Gastroesophageal sphincter (tissue), 3 donors: ENCODE data around the gene NDUFB7.

ENCODE experiments used
- EP300 ChIP-seq: sonication (generic); formaldehyde crosslinking; IDR thresholded peaks from one replicate; pipeline ENCODE4 v1.6.1; 2017; ENCODE audit warnings: antibody characterized with exemption, mild to moderate bottlenecking
- POLR2A ChIP-seq, 2 donors: fragments of 450-650 bp; IDR thresholded peaks; one replicate each; pipeline ENCODE4 v1.6.1; 2017; ENCODE audit warnings: antibody characterized with exemption in 2 of 2, mild to moderate bottlenecking in 2 of 2, moderate library complexity in 1 of 2
- POLR2AphosphoS5 ChIP-seq: sonication (generic); formaldehyde crosslinking; IDR thresholded peaks from one replicate; pipeline ENCODE4 v1.6.1; 2017; ENCODE audit warnings: antibody characterized with exemption
- TF ChIP-seq, protein P1 (sequence below), 4 experiments: fragments of 200-600 bp in 2 of 4; fragments of 450-650 bp in 2 of 4; sonication (generic) in 1 of 4; IDR thresholded peaks; one replicate each; pipeline ENCODE4 v1.5.1; 2017 to 2019; ENCODE audit warnings: antibody characterized with exemption in 4 of 4, mild to moderate bottlenecking in 2 of 4, moderate library complexity in 2 of 4

DNA sequence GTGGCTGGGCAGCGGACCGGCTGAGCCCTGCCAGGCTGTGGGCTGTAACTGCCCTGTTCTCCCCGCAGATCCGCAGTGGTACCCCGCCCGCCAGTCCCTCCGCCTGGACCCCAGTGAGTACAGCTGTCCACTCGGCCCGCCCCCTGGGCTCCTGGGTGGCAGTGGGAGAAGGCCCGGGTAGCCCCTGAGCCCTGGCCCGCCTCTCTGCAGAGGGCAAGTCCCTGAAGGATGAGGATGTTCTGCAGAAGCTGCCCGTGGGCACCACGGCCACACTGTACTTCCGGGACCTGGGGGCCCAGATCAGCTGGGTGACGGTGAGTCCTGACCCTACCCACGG is 8.3 kb downstream of the NDUFB7 start:
- TF ChIP-seq POLR2AphosphoS5 = no peak
- TF ChIP-seq, protein P1, sequence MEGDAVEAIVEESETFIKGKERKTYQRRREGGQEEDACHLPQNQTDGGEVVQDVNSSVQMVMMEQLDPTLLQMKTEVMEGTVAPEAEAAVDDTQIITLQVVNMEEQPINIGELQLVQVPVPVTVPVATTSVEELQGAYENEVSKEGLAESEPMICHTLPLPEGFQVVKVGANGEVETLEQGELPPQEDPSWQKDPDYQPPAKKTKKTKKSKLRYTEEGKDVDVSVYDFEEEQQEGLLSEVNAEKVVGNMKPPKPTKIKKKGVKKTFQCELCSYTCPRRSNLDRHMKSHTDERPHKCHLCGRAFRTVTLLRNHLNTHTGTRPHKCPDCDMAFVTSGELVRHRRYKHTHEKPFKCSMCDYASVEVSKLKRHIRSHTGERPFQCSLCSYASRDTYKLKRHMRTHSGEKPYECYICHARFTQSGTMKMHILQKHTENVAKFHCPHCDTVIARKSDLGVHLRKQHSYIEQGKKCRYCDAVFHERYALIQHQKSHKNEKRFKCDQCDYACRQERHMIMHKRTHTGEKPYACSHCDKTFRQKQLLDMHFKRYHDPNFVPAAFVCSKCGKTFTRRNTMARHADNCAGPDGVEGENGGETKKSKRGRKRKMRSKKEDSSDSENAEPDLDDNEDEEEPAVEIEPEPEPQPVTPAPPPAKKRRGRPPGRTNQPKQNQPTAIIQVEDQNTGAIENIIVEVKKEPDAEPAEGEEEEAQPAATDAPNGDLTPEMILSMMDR (IDR thresholded peaks at IDR 0.05) = no peak
- no peak for TF ChIP-seq POLR2A (IDR thresholded peaks at IDR 0.05)
- TF ChIP-seq EP300 = no peak
